Measurements from ENCODE around the gene TMEM158. TPM values are rescaled to one million over a fixed set of nuclear protein-coding genes. Genes with fewer than 3 reads are reported as not detected.

TMEM158 gene
- total RNA-seq, 1 donor from 2014 or later: 2.1 TPM

DNA sequence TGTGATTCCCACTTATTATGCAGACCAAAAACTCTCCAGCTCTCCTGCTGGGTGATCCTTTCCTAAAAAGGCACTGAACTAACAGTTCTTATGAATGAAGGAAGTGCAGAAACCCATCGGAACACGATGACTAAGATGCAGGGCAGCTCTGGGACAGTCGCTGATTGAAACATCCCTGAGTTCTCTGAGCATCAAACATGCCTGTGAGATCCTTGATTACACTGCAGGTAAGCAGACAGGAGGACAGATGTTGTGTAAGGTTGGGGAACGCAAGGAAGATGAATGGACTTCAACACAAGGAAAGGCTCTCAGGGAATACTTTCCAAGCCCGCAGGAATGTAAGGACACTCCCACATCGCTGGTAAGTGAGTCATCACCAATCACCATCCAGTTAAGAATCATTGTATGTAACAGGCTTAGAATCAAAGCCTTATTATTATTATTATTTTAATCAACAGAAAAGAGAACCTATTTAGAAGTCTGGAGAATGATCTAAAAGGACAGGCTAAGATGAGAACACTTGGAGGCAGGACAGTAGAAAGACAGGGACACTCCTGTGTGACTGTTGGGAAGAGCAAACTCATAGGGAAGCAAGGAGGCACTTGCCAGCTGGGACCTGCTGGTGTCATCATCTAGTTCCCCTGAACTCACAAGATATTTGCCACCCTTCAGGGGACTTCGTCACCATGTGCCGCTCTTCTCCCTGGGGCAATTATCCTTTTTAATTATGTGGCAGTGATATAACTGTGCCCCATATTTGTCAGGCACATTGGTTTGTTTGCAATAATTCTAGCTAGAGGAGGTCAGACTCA lies 26.0 kb downstream of the TMEM158 start:
- no peaks in the 10 kb centered on the region for H3K27me3 ChIP-seq
- no peaks in the 10 kb centered on the region for H3K9me3 ChIP-seq
- no peak overlapping the region for H3K4me3 ChIP-seq
- intact Hi-C loops (cut with DNase I): no loop called here
- no peaks in the 10 kb centered on the region for H3K36me3 ChIP-seq
- TF ChIP-seq, protein P1, sequence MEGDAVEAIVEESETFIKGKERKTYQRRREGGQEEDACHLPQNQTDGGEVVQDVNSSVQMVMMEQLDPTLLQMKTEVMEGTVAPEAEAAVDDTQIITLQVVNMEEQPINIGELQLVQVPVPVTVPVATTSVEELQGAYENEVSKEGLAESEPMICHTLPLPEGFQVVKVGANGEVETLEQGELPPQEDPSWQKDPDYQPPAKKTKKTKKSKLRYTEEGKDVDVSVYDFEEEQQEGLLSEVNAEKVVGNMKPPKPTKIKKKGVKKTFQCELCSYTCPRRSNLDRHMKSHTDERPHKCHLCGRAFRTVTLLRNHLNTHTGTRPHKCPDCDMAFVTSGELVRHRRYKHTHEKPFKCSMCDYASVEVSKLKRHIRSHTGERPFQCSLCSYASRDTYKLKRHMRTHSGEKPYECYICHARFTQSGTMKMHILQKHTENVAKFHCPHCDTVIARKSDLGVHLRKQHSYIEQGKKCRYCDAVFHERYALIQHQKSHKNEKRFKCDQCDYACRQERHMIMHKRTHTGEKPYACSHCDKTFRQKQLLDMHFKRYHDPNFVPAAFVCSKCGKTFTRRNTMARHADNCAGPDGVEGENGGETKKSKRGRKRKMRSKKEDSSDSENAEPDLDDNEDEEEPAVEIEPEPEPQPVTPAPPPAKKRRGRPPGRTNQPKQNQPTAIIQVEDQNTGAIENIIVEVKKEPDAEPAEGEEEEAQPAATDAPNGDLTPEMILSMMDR (IDR thresholded peaks at IDR 0.05): no peak
- H3K4me1 ChIP-seq: no peaks in the 10 kb centered on the region
- peak; percentile 82 for ATAC-seq
- DNase-seq: no peak
- no peak overlapping the region for H3K27ac ChIP-seq

DNA sequence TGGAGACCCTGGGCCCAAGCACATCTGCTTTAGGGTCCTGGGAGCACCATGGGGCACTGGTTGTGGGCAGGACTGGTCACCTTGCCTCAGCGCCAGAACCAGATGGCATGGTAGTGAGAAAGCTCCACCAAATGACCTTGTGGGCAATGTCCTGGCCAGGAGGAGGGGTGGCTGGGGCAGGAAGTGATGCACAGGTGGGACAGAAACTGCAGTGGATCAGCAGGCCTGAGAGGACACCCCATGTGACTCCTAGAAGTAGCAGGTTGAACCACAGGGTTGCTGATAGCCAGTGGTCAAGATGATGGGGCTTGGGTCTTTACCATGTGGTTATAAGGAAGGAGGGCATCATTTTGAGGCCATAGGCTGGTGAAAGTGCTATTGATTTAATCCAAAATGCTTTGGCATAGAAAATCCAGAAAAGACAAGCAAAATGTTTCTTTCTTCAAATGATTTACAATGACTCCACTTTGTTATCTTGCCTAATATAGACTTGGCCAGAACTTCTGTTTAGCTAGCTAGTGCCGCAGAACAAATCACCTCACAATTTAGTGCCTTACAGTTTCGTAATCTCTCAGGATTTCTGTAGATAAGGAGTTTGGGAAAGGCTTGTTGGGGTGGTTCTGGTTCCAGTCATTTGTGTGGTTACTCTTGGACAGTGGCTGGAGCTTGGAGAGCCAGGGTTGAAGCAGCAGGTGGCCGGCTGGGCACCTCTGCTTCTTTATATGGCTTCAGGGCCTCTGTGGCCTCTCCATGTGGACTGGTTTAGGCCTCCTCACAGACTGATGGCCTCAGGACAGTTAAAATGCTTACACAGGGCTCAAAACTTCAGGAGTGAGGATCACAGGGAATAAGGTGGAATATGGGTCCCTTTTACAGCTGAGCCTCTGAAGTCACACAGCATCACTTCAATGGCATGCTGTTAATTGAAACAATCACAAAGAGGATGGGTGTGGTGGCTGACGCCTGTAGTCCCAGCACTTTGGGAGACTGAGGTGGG lies 27.5 kb downstream of the TMEM158 start:
- H3K27me3 ChIP-seq: no peaks in the 10 kb centered on the region
- no peaks in the 10 kb centered on the region for H3K9me3 ChIP-seq
- no peaks in the 10 kb centered on the region for H3K36me3 ChIP-seq
- no peak overlapping the region for H3K4me3 ChIP-seq
- no peaks in the 10 kb centered on the region for H3K4me1 ChIP-seq
- TF ChIP-seq, protein P1 (IDR thresholded peaks at IDR 0.05): no peak
- DNase-seq: no peak
- H3K27ac ChIP-seq: no peak overlapping the region
- intact Hi-C loops (cut with DNase I): no loop called here
- no peak for ATAC-seq

DNA sequence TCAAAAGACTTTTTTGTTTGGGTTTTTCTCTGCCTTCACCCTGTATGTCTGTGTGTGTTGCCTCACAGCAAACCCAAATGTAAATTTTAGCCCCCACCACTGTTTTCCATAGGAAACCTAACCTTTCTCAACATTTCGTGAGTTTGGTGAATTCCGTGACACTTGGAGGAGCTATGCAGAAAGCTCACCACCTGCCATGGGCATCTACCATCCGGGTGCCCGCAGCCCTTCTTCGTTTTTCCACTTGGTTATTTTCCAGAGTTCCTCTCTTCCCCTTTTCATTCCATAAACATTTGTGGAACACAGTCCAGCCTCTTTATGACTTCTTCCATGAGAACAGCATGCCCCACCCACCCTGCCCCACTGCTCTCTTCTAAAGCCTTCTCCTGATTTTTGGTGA lies 31.3 kb downstream of the TMEM158 start:
- H3K4me1 ChIP-seq: no peaks in the 10 kb centered on the region
- no peak for DNase-seq
- no peak for ATAC-seq
- intact Hi-C loops (cut with DNase I): no loop called here
- no peak overlapping the region for H3K27ac ChIP-seq
- H3K4me3 ChIP-seq: no peak overlapping the region
- H3K27me3 ChIP-seq: no peaks in the 10 kb centered on the region
- TF ChIP-seq, protein P1 (IDR thresholded peaks at IDR 0.05): no peak
- H3K36me3 ChIP-seq: no peaks in the 10 kb centered on the region
- no peaks in the 10 kb centered on the region for H3K9me3 ChIP-seq

DNA sequence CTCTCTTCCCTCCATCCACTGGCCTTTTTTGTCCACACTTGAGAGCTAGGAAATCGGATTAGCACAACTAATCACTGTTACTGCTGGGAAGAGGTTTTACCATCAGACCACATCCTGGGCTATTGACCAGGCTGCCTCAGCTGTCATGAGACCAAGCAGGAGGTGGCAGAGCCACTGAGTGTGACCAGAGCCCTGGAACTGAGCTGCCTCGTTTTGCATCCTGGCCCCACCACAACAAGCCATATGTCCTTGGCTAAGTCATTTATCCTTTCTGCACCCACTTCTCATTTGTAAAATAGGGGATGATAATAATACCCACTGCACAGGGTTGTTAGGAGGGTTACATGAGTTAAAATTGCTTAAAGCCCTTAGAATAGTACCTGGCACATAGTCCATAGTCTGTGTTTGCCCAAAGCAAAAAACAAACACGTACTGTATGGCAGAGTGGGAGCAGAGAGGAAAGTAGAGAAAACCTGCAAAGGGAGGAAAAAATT lies 34.1 kb downstream of the TMEM158 start:
- H3K9me3 ChIP-seq: no peaks in the 10 kb centered on the region
- H3K27ac ChIP-seq: no peak overlapping the region
- DNase-seq (no peak), ATAC-seq (no peak)
- no peaks in the 10 kb centered on the region for H3K4me1 ChIP-seq
- no peaks in the 10 kb centered on the region for H3K36me3 ChIP-seq
- intact Hi-C loops (cut with DNase I): no loop called here
- no peaks in the 10 kb centered on the region for H3K27me3 ChIP-seq
- no peak overlapping the region for H3K4me3 ChIP-seq
- TF ChIP-seq, protein P1 (IDR thresholded peaks at IDR 0.05): no peak

DNA sequence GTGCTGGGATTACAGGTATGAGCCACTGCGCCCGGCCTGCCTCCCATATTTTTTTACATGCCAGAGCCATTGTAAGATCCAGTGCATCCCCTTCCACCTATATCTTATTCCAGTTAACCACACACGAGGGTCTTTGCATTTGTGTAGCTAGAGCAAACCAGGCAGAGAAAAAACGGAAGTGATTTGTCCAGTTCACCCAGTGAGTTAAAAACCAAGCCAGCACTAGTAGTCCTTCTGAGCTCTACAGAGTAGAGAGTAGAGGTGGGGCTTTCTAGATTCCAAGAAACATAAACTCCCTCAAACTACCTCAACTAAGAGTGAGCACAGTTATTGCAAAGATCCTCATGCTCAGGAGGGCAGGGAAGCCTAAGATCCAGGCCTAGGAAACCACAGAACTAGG lies 34.7 kb downstream of the TMEM158 start:
- Histone ChIP-seq H3K4me3 (no peak overlapping the region), H3K4me1 (no peaks in the 10 kb centered on the region), H3K27me3 (no peaks in the 10 kb centered on the region), H3K36me3 (no peaks in the 10 kb centered on the region), H3K9me3 (no peaks in the 10 kb centered on the region), H3K27ac (no peak overlapping the region)
- no peak for DNase-seq
- TF ChIP-seq, protein P1 (IDR thresholded peaks at IDR 0.05): no peak
- ATAC-seq: no peak
- intact Hi-C loops (cut with DNase I): no loop called here

All from upper lobe of right lung (tissue), 1 donor.